Measurements from ENCODE around the gene TMC1.

The TMC1 gene

GRCh38 chr9:72769546-72769945, 248.1 kb downstream of the TMC1 start:
- TF ChIP-seq CTCF (IDR thresholded peaks at IDR 0.05; ENCODE audit: unreplicated experiment in 3 of 3) = no peak

GRCh38 chr9:72772661-72773060, 251.3 kb downstream of the TMC1 start:
- Mint-ChIP-seq H3K4me1 (peaks cover 4% of the 10 kb centered on the region), H3K27me3 (ENCODE audit: low read depth) (no peaks in the 10 kb centered on the region), H3K27ac (no peak overlapping the region), H3K9me3 (no peaks in the 10 kb centered on the region), H3K4me3 (no peak overlapping the region), H3K36me3 (ENCODE audit: low read depth) (no peaks in the 10 kb centered on the region)
- no peak for TF ChIP-seq CTCF (IDR thresholded peaks at IDR 0.05; ENCODE audit: unreplicated experiment in 3 of 3)

More at GRCh38 chr9:72769546-72769945, 248.1 kb downstream of the TMC1 start:
- Mint-ChIP-seq H3K9me3 (no peaks in the 10 kb centered on the region), H3K4me3 (no peak overlapping the region), H3K4me1 (peaks cover 4% of the 10 kb centered on the region), H3K27me3 (ENCODE audit: low read depth) (peaks cover 3% of the 10 kb centered on the region), H3K27ac (no peak overlapping the region), H3K36me3 (ENCODE audit: low read depth) (no peaks in the 10 kb centered on the region)

- Mint-ChIP-seq H3K4me3 (no peak overlapping the region), H3K27ac (peak overlapping the region in 1 of 3 experiments; percentile 56), H3K36me3 (ENCODE audit: low read depth) (no peaks in the 10 kb centered on the region), H3K9me3 (no peaks in the 10 kb centered on the region), H3K27me3 (ENCODE audit: low read depth) (no peaks in the 10 kb centered on the region), H3K4me1 (peaks cover 4% of the 10 kb centered on the region)
- TF ChIP-seq CTCF (IDR thresholded peaks at IDR 0.05; ENCODE audit: unreplicated experiment in 3 of 3) = no peak
Observed at GRCh38 chr9:72773570-72773969, 252.2 kb downstream of the TMC1 start.

- no peak for TF ChIP-seq CTCF (IDR thresholded peaks at IDR 0.05; ENCODE audit: unreplicated experiment in 3 of 3)
- no peaks in the 10 kb centered on the region for H3K27me3 Mint-ChIP-seq (ENCODE audit: low read depth)
- no peaks in the 10 kb centered on the region for H3K9me3 Mint-ChIP-seq
- H3K36me3 Mint-ChIP-seq (ENCODE audit: low read depth) = no peaks in the 10 kb centered on the region
- no peak overlapping the region for H3K27ac Mint-ChIP-seq
- H3K4me3 Mint-ChIP-seq = no peak overlapping the region
- peaks cover 4% of the 10 kb centered on the region for H3K4me1 Mint-ChIP-seq
Observed at GRCh38 chr9:72775570-72775969, 254.2 kb downstream of the TMC1 start.

- Mint-ChIP-seq H3K36me3 (ENCODE audit: low read depth) (no peaks in the 10 kb centered on the region), H3K4me1 (no peaks in the 10 kb centered on the region), H3K27ac (no peak overlapping the region), H3K9me3 (no peaks in the 10 kb centered on the region), H3K4me3 (no peak overlapping the region), H3K27me3 (ENCODE audit: low read depth) (no peaks in the 10 kb centered on the region)
- TF ChIP-seq CTCF (IDR thresholded peaks at IDR 0.05; ENCODE audit: unreplicated experiment in 3 of 3) = no peak
Observed at GRCh38 chr9:72779614-72780013, 258.2 kb downstream of the TMC1 start.

- Mint-ChIP-seq H3K9me3 (no peaks in the 10 kb centered on the region), H3K4me1 (no peaks in the 10 kb centered on the region), H3K27me3 (ENCODE audit: low read depth) (no peaks in the 10 kb centered on the region), H3K4me3 (no peak overlapping the region), H3K36me3 (ENCODE audit: low read depth) (no peaks in the 10 kb centered on the region), H3K27ac (no peak overlapping the region)
- TF ChIP-seq CTCF (IDR thresholded peaks at IDR 0.05; ENCODE audit: unreplicated experiment in 3 of 3) = no peak
Observed at GRCh38 chr9:72786948-72787347, 265.5 kb downstream of the TMC1 start.

All from nephron (organoid).